Stimulated activated CD4-positive, alpha-beta T cell treated with anti-CD3 and anti-CD28 coated beads, Interleukin-1b, Interleukin-23, amount 100 ng/mL, for 4 hours (primary cell): ENCODE data around the gene TET3.
A peak's percentile ranks its signal among the peaks of the same experiment; 100 is the strongest.

Source experiments
- DNase-seq, 2 donors: peaks; one replicate each; pipeline ENCODE4 v3.0.0-alpha.2; 2020; ENCODE audit warnings: low read depth in 2 of 2

TET3 gene

GRCh38 chr2:73987109-73987947, 2.6 kb downstream of the TET3 start:
- DNase-seq, result no peak

- no peak for DNase-seq
These were observed 3.4 kb downstream of the TET3 start for GRCh38 chr2:73987948-73988700.

GRCh38 chr2:73989972-73990371, 5.3 kb downstream of the TET3 start:
- DNase-seq, result no peak

- DNase-seq, result no peak
These were observed 5.8 kb downstream of the TET3 start for GRCh38 chr2:73990531-73990930.

- DNase-seq, result no peak
These were observed 7.3 kb downstream of the TET3 start for GRCh38 chr2:73992036-73992435.

GRCh38 chr2:73993376-73993775, 8.7 kb downstream of the TET3 start:
- no peak for DNase-seq

- DNase-seq, result no peak
These were observed 9.1 kb downstream of the TET3 start for GRCh38 chr2:73993778-73994177.

GRCh38 chr2:73994178-73994831, 9.6 kb downstream of the TET3 start:
- DNase-seq, result no peak

GRCh38 chr2:73995810-73996209, 11.1 kb downstream of the TET3 start:
- DNase-seq, result no peak

- no peak for DNase-seq
These were observed 13.1 kb downstream of the TET3 start for GRCh38 chr2:73997813-73998212.

- no peak for DNase-seq
These were observed 13.7 kb downstream of the TET3 start for GRCh38 chr2:73998451-73998850.

GRCh38 chr2:73998933-73999332, 14.2 kb downstream of the TET3 start:
- no peak for DNase-seq

GRCh38 chr2:73999881-74000597, 15.3 kb downstream of the TET3 start:
- no peak for DNase-seq

- DNase-seq, result no peak
These were observed 16.0 kb downstream of the TET3 start for GRCh38 chr2:74000666-74001065.

GRCh38 chr2:74001121-74001520, 16.4 kb downstream of the TET3 start:
- DNase-seq, result no peak

GRCh38 chr2:74001781-74002504, 17.2 kb downstream of the TET3 start:
- no peak for DNase-seq

GRCh38 chr2:74002505-74003421, 18.1 kb downstream of the TET3 start:
- DNase-seq, result peak; percentile 53 to 74

GRCh38 chr2:74003494-74004211, 18.9 kb downstream of the TET3 start:
- no peak for DNase-seq
